ENCODE data around the gene FNDC10.
A peak's percentile ranks its signal among the peaks of the same experiment; 100 is the strongest.

- TF ChIP-seq CEBPB (IDR thresholded peaks at IDR 0.05) (no peak), TAF1 (IDR thresholded peaks at IDR 0.05; ENCODE audit: low read depth) (peak; percentile 46), EGR1 (IDR thresholded peaks at IDR 0.05) (peak; percentile 85), YY1 (IDR thresholded peaks at IDR 0.05; ENCODE audit: low read depth) (no peak), USF1 (IDR thresholded peaks at IDR 0.05) (peak; percentile 34; the same call in 1 of the 2 replicates), MAX (IDR thresholded peaks at IDR 0.05) (peak; percentile 55), NFIC (IDR thresholded peaks at IDR 0.05) (no peak), FOXM1 (IDR thresholded peaks at IDR 0.05; ENCODE audit: borderline replicate concordance, low read depth) (no peak), TEAD4 (IDR thresholded peaks at IDR 0.05) (no peak), RAD21 (IDR thresholded peaks at IDR 0.05; ENCODE audit: low read depth) (no peak; the same call in 1 of the 2 replicates), TCF12 (IDR thresholded peaks at IDR 0.05; ENCODE audit: low read depth) (no peak), EP300 (IDR thresholded peaks at IDR 0.05; ENCODE audit: borderline replicate concordance) (peak; percentile 32; the same call in 1 of the 2 replicates), CREB1 (IDR thresholded peaks at IDR 0.05; ENCODE audit: low read depth) (peak; percentile 95)
- TF ChIP-seq, protein P1, sequence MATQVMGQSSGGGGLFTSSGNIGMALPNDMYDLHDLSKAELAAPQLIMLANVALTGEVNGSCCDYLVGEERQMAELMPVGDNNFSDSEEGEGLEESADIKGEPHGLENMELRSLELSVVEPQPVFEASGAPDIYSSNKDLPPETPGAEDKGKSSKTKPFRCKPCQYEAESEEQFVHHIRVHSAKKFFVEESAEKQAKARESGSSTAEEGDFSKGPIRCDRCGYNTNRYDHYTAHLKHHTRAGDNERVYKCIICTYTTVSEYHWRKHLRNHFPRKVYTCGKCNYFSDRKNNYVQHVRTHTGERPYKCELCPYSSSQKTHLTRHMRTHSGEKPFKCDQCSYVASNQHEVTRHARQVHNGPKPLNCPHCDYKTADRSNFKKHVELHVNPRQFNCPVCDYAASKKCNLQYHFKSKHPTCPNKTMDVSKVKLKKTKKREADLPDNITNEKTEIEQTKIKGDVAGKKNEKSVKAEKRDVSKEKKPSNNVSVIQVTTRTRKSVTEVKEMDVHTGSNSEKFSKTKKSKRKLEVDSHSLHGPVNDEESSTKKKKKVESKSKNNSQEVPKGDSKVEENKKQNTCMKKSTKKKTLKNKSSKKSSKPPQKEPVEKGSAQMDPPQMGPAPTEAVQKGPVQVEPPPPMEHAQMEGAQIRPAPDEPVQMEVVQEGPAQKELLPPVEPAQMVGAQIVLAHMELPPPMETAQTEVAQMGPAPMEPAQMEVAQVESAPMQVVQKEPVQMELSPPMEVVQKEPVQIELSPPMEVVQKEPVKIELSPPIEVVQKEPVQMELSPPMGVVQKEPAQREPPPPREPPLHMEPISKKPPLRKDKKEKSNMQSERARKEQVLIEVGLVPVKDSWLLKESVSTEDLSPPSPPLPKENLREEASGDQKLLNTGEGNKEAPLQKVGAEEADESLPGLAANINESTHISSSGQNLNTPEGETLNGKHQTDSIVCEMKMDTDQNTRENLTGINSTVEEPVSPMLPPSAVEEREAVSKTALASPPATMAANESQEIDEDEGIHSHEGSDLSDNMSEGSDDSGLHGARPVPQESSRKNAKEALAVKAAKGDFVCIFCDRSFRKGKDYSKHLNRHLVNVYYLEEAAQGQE (IDR thresholded peaks at IDR 0.05; ENCODE audit: low read depth), result no peak
These were observed 15.5 kb upstream of the FNDC10 start, which contains the start of gene MIB2 for GRCh38 chr1:1615256-1616044.

Data from Ishikawa (cell line).